Putamen (tissue), 1 donor: ENCODE results near the gene PUDP.
"Not testable (repeated sequence)": the region's sequence is repeated elsewhere in the genome, so short reads cannot be mapped to it uniquely, and the experiment has no call there.

Experiments
- DNase-seq: peaks from one replicate; pipeline ENCODE4 v3.0.0-alpha.2; 2016; ENCODE audit warnings: low spot score

PUDP gene

GRCh38 chrX:7147978-7148854, at the start of gene PUDP:
Gene PUDP (minus strand): TSS chrX:7148153. CDS start chrX:7148113, 40 bp downstream.
- DNase-seq = peak; percentile 81

DNA sequence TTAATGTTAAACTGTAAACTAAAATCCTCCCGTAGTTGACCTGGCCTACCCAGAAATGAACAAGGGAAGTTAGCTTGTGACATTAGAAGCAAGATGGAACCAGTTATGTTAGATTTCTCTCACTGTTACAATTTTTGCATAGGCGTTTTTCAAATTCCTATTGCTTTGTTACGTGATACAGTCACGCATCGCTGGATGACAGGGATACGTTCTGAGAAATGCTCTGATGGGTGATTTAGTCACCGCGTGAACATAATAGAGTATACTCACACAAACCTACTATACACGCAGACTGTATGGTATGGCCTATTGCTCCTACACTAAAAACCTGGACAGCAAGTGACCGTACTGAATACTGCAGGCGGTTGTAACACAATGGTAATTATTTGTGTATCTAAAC, 46.7 kb upstream of the PUDP start:
- no peak for DNase-seq

DNA sequence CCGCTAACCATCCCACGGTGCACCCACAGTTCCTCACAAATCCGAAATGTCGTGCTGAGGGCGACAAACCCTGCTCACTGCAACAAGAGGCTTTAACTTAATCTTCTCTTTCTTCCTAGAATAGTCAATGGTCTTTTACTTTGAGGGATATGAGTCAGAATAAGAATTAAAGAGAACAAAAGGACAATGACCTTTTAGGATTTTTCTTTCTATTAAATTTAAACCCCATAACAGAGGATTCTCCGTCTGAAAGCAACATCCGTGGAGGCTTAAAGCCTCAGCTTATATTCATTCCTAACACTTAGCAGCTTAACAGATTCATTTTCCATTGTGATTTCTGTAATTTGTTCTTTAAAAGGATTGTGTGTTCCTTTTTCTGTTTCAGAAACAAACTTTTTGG, 44.9 kb upstream of the PUDP start:
- DNase-seq = no peak

- DNase-seq = no peak
These were observed 43.7 kb upstream of the PUDP start for GRCh38 chrX:7191681-7192110.

GRCh38 chrX:7190157-7190556, 42.2 kb upstream of the PUDP start:
- DNase-seq = no peak

- DNase-seq = no peak
These were observed 40.7 kb upstream of the PUDP start for GRCh38 chrX:7188672-7189071.

GRCh38 chrX:7184816-7185215, 36.9 kb upstream of the PUDP start:
- no peak for DNase-seq

DNA sequence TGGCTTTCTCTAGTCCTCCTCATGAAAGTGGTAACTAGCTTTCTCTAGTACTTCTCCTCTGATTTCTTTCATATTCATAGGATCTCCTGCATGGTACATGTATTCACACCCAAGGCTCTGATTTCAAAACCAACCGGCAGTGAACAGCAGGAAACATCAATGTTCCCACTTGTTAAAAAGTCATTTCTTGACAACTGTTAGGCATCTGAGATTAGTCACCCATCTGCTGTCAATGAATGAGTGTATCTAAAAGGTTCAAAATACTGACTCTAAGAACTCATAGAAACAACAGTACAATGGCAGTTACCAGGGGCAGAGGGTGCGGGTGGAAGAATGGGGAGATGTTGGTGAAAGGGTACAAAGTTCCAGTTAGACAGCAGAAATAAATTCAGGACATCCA, 31.5 kb upstream of the PUDP start:
- DNase-seq = no peak

GRCh38 chrX:7178859-7179258, 30.9 kb upstream of the PUDP start:
- not testable (repeated sequence) for DNase-seq

- DNase-seq = no peak
These were observed 22.9 kb upstream of the PUDP start for GRCh38 chrX:7170898-7171297.

DNA sequence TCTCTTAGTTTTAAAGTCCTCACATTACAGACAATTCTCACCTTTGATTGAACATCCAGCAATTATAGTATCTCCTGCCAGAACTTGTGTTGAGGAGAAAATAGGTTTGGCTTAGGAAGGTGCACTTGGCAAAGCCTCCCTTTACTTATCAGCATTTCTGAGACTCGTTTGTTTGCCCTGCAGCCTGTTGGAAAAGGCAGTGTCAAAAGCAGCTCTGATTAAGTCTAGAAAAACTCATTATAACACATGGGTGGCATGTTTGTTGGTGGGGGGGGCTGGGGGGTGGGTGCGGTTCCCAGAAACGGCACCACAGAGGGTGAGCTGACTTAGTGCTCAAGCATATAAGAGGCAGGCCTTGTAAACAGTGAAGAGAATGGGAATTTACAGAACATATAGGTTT, 21.7 kb upstream of the PUDP start:
- DNase-seq = no peak

- no peak for DNase-seq
These were observed 20.4 kb upstream of the PUDP start for GRCh38 chrX:7168371-7168770.

DNA sequence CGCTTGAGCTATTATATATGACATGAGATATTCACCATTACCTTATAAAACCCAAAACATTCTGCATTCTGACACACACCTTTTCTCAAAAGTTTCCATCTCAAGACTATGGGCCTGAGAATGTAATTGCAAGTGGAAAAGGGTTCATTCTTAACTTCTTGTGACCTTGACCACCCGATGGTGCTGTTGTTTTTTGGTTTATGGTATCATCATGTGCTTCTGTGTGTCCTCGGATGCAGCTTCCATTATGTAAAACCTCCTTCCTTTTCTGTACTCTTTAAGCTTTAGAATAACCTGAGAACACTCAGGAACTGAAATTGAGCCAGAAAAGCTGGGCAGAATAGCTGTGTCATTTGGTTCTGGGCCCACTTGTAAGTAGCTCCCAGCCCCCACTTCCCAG, 16.2 kb upstream of the PUDP start:
- DNase-seq = no peak

DNA sequence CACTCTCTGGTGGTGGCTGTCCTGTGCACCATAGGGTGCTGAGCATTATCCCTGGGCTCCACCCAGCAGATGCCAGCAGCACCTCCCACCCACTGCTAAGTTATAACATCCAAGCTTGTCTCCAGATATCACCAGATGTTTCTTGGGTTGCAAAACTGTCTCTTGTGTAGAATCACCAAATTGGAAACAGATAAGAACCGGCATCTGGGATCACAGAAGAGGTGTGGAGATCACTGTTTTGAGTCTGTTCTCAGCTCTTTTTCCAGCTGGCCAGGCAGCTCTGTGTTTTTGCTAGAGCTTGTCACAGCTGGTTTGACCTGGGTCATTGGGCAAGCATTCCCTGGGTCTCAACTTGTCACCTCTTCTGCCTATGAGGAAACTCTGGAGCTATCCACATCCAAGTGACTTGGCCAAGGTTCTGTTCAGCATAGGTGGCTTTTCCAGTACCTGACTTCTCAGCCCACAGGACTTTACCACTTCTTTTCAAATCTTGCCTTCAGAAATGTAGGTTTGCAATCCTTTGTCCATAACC, 15.3 kb upstream of the PUDP start:
- no peak for DNase-seq

GRCh38 chrX:7159149-7159861, 11.4 kb upstream of the PUDP start:
- DNase-seq = no peak

DNA sequence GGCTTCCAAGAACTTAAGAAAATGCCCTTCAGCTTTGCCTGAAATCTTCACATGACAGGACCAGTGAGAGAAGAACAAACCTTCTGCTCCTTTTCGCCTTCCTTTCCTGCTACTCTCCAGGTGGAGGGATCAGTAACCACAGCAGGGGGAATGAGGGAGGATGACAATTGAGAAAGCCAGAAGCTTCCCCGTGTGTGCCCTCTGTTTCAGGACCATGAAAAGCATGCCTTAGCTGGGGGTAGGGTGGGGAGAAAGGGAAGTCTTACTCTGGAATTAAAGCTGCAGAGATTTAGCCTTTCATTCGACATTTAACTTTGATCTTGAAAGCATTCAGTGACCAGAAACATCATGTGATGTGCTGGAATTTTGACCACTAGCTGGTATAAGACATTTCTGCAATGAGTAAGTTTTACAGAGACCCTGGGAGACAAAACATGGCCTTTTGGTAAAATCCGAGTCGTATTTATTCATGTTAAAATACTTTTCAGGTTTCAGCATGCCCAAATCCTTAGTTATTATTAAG, 10.6 kb upstream of the PUDP start:
- DNase-seq = no peak

GRCh38 chrX:7156879-7157278, 8.9 kb upstream of the PUDP start:
- DNase-seq = no peak

GRCh38 chrX:7155163-7155562, 7.2 kb upstream of the PUDP start:
- DNase-seq = no peak

DNA sequence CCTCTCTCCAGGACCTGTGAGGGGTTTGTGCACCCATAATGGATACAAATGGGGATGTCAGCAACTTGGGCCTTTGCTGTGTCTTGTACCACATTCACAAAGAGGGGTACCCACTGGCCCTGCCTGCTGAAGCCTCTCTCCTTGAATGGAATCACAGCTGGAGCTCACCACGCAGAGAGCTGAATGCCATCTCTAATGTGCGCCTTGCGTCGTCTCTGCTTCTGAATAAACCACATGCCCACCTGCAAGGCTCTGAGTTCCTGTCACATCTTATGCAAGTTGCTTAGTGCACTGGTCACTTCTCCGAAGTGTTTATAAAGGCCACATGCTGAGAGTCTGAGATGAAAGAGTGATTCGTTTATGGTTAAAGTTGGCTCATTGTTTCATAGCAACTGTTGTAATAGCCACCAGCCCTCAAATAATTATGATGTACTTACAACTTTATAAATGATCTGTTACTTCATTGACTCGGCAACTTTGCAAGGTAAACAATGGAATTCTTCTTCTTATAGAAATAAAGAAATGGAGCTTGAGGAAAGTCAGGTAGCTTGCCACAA, 6.2 kb upstream of the PUDP start:
- DNase-seq = no peak

GRCh38 chrX:7153231-7153630, 5.3 kb upstream of the PUDP start:
- DNase-seq = no peak

- DNase-seq = no peak
These were observed 1.5 kb upstream of the PUDP start for GRCh38 chrX:7149411-7149810.

- DNase-seq = peak; percentile 23
These were observed 458 bp downstream of the PUDP start, which contains the start of gene STS for GRCh38 chrX:7147413-7147977. Gene STS (plus strand): TSS chrX:7147712. CDS start chrX:7253200, 105,488 bp downstream.
